CD4-positive, alpha-beta T cell treated with Interleukin-15 for 4 hours (primary cell): ENCODE data around the gene CASP3.
"Not testable (repeated sequence)": the region's sequence is repeated elsewhere in the genome, so short reads cannot be mapped to it uniquely, and the experiment has no call there.

Experiments used
- DNase-seq: peaks from one replicate; pipeline ENCODE4 v3.0.0-alpha.2; 2020; ENCODE audit warnings: low spot score

The CASP3 gene

DNA sequence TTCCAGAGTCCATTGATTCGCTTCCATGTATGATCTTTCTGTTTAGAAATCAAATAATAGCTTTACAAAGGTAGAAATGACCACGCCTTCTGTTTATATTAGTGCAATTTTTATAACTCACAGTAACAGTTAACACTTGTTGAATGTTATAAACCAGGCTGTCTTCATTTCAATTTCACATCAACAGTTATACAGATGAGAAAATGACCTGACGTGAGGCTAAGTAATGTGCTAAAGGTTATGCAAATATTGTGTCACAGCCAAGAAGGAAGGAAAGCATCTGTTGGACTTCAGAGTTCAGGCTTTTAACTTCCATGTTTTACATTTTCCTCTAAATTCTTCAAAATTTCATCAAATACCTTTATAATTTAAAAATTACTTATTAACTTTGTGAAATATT lies 13.9 kb downstream of the CASP3 start:
- no peak for DNase-seq

GRCh38 chr4:184632842-184633241 lies 16.4 kb downstream of the CASP3 start:
- DNase-seq: no peak

- no peak for DNase-seq
These were observed 21.1 kb downstream of the CASP3 start for GRCh38 chr4:184628103-184628502.

GRCh38 chr4:184625783-184626596 lies 23.3 kb downstream of the CASP3 start:
- DNase-seq: not testable (repeated sequence)

DNA sequence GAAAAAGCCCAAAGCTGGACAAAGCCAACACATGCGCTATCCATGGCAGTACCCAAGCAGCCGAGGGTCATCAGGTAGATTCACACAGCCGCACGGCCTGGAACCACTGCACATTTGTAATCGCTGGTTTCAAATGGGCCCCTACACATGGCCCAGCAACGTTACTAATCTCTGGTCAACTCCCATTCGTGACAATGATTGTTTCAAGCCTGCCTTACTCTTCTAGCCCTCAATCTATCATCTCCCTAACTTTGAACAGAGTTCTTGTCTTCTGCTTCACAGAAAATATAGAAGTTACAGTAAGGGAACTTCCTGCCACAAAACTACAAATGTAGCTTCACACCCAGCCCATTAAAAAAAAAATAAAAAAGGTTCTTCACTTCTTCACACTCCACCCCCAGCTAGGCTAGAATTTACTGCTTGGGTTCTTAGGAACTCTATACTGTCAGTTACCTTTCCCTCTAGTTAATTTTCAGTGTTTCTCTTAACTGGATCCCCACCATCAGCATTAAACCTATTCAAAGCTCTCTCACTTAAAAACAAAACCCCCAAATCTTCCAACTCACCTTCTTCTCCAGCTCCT lies 24.2 kb downstream of the CASP3 start:
- no peak for DNase-seq

- DNase-seq: not testable (repeated sequence)
These were observed 24.7 kb downstream of the CASP3 start for GRCh38 chr4:184624504-184624903.

- no peak for DNase-seq
These were observed 27.7 kb downstream of the CASP3 start for GRCh38 chr4:184621518-184621917.

DNA sequence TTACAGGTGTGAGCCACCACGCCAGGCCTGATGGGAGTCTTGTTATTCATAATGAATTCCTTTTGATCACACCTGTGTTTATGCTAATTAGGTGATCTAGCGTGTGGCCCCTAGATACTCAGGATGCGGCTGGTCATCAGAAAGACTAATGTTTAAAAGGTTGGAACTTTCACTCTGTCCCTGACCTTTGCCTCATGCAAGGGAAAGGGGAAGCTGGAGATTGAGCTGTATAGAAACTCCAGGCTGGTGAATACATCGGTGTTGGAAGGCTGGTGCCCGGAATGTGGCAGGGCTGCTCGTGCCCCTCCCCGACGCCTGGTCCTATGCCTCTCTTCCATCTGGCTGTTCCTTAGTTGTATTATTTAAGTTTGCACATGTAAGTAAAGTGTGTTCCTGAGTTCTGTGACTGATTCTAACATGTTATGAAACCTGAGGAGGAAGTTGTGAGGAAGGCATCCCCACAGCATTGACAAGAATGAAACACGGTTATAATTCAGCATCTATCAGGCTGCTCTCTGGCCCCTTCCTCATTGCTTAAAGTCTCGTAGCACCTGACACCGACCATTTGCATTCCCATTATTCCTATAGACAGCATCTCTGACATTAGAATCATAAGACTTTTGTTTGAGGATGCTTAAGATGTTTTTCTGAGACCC lies 28.9 kb downstream of the CASP3 start:
- no peak for DNase-seq

DNA sequence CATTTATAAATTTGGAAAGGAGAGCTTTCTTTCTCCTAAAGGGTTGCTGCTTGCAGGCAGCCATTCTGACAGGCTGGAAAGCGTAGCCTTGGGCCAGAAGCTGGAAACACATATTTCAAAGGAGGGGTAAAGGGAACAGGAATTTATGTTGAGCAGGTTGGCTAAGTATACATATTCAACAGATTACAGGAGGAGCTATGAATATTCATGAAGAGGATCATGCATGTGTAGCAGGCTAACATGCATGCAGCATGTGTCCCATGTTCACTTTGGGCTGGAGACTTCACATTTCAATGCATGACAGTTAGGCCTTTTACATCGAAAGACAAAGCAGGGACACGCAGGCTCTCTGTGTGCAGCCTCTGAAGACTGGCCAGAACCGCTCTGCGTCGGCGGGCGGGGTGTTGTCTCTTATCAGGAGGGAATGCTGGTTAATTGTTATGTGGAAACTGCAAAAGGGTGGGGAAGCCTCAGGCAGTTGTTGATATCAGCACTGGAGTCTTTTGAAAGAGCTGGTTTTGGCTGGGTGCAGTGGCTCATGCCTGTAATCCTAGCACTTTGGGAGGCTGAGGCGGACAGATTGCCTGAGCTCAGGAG lies 31.5 kb downstream of the CASP3 start:
- no peak for DNase-seq

DNA sequence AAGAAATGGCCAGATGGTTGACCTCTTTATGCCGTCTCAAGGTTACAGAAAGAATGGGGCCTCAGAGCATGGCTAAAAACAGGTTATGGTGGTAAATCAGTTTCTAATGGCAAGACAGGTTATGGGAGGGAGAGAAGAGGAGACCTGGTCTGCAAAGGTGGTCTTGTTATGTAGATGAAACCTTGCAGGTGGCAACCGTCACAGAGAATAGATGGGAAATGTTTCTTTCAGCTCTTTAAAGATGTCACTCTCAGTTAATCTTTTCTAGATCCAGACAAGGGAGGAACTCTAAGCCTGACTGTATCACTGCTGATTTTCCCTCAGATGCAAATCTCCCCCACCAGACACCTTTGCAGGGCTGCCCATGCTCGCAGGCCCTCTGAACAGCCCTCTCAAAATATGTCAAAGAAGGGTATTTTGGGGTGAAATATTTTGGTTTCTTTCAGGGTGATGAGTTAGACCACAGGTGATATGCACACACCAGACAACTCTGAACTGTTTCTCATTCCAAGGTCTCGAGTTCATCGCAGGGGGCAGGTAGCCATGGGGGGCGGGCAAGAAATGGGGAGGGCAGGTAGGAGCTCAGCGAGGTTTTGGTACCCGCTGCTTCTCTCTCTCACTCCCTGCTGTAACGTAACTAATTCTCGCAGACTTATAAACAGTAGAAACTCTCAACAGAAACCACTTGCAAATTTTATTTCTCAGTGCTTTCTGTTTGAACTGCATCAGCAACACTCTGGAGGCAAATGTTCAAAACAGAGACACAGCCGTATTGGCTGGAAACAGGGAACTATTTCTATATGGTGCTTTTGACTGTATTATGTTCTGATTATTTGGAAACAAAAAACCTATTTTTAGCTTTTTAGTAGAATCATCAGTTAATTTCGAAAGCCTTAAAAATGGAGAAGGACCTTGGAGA lies 32.4 kb downstream of the CASP3 start:
- DNase-seq: no peak

DNA sequence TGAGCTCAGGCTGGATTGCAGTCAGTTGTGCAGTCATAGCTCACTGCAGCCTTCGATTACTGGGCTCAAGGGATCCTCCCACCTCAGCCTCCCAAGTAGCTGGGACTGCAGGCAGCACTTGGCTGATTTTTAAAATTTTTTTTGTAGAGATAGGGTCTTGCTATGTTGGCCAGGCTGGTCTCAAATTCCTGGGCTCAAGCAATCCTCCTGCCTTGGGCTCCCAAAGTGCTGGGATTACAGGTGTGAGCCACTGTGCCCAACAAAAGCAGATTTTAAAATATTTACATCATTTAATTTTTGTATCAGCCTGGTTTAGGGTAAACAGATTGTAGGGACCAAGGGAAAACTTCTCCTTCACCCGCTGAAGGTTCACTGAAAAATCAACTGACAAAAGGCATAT lies 33.1 kb downstream of the CASP3 start:
- not testable (repeated sequence) for DNase-seq

- no peak for DNase-seq
These were observed 34.7 kb downstream of the CASP3 start for GRCh38 chr4:184614509-184614908.

DNA sequence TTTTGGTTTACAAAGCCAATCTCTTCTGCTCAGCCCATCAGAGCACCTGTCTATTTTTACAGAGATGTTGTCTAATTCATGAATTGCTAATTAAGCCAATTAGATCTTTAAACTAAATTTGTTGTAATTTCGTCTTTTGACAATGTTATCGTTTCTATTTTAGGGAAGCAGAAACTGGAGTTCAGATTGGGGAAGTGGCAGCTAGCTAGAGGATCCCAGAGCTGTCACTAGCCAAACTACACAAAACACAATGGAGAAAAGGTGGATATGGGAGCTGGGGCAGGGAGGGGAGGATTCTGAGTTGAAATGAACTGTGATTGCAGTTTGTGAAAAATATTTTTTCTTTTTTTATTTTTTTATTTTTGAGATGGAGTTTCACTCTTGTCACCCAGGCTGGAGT lies 35.8 kb downstream of the CASP3 start:
- DNase-seq: no peak

DNA sequence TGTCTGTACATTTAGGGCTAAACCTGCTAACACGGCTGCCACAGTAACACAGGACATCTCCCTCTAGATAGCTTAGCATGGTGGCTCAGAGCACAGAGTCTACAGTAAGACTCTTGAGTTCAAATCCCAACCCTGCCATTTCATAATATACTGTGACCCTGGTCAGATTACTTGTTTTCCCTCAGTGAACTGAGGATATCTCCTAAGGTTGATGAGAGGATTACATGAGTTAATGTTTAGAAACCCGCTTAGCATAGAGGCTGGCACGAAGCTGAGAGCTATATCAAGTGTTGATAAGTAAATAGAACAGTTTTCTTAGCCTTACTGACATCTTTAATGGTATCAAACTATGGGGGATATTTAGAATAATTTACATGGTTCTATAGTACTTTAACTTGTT lies 37.2 kb downstream of the CASP3 start:
- DNase-seq: no peak

DNA sequence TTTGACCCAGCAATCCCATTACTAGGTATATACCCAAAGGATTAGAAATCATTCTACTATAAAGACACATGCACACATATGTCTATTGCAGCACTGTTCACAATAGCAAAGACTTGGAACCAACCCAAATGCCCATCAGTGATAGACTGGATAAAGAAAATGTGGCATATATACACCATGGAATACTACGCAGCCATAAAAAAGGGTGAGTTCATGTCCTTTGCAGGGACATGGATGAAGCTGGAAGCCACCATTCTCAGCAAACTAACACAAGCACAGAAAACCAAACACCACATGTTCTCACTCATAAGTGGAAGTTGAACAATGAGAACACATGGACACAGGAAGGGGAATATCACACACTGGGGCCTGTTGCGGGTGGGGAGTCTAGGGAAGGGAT lies 41.8 kb downstream of the CASP3 start:
- DNase-seq: not testable (repeated sequence)

DNA sequence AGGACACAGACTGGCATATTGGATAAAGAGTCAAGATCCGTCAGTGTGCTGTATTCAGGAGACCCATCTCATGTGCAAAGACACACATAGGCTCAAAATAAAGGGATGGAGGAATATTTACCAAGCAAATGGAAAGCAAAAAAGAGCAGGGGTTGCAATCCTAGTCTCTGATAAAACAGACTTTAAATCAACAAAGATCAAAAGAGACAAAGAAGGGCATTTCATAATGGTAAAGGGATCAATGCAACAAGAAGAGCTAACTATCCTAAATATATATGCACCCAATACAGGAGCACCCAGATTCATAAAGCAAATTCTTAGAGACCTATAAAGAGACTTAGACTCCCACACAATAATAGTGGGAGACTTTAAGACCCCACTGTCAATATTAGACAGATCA lies 46.4 kb downstream of the CASP3 start:
- DNase-seq: not testable (repeated sequence)

- not testable (repeated sequence) for DNase-seq
These were observed 48.3 kb downstream of the CASP3 start for GRCh38 chr4:184600982-184601381.

DNA sequence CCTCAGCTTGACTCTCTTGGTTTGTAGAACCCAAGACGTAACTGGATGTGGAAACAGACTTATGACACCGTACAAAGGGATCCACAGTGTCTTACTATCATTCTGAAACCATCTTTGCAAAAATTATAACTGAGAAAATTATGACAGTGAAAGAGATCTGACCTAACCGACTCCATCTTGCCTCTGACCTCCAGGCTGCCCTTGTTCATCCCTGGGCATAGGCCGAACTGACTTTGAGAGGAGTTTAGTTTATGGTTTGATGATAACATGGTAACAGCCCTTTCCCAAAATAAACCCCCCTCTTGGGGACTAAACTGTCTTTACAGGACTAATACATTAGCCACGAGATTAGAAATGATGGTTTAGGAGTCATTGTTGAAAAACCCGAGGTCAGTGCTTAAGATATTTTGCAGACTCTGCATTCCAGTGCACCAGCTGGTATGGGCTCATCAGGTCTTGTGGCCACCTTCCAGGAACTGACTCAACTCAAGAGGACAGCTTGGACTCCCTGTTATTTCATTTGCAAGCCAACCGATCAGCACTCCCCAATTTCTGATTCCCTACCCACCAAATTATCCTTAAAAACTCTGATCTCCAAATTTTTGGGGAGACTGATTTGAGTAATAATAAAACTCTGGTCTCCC lies 49.6 kb downstream of the CASP3 start:
- DNase-seq: no peak

DNA sequence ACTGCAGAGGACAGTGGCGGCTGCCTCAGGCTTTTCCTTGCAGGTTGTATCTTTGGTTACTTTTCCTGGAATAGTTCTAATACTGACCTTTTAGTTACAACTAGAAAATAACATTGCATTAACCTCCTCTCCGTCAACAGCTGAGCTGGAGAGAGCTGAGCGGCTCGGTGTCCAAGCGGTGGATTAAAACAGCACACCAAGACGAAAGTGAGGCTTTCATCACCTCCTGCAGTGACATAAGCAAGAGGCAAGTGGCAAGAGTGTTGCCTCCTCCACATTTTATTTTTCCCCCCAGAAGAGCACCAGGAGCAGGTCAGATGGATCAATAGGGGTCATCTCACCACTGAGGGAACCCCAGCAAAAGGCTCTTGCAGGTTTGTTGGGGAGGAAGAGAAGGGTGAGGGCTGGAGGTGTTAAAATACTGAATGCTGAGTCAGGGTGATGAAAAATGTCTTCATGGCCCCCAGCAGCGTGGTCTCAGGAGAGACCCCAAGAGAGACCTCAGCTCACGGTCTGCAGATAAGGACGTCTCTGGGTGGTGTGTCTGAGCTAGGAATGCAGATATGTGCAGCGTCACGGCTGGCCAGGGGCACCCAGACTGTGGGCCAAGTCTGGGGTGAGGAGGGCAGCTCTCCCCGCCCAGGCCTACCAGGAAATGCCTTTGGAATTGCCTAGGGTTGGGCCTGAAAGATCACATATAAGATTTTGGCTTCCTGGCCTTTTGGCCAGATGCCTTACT lies 50.3 kb downstream of the CASP3 start:
- no peak for DNase-seq

DNA sequence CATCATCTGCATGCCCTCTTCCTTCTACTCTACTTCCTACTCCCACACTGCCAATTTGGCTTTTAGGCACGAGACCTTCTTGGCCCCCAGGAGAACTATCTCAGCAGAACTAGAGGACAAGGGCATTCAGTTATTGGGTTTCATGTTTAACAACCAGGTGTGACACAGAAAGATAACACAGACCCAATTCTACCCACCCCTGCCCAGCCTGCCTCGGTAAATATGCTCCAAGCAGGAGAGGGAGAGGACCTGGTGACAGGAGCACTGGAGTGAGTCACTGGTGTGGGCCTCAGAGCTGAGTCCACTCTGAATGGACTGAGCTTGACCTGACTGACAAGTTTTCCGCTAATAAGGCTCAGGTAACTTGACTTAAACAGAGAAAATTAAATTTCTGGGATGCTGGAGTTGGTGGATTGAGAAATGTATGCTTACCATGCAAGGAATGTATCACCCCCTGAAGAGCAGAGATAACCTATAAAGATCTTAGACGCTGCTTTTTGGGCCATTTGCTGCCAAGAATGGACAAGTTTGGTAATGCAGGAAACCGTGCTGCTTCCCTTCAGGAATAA lies 52.5 kb downstream of the CASP3 start:
- DNase-seq: no peak
